HepG2 (cell line): ENCODE results near the gene TUFM. TPM values are rescaled to one million over a fixed set of nuclear protein-coding genes. Genes with fewer than 3 reads are reported as not detected.
A peak's percentile ranks its signal among the peaks of the same experiment; 100 is the strongest.

ENCODE experiments used
- GZF1 ChIP-seq: sonication (generic); formaldehyde crosslinking; IDR thresholded peaks from 2 replicates; pipeline ENCODE4 v1.5.1; 2020; ENCODE audit warnings: mild to moderate bottlenecking, missing genetic modification reagents
- HMG20B ChIP-seq: conservative IDR thresholded peaks from 2 replicates; pipeline ENCODE4 v1.6.1; 2016; ENCODE audit warnings: missing genetic modification reagents, missing compliant biosample characterization
- HNRNPK ChIP-seq: fragments of 200-400 bp; formaldehyde crosslinking; IDR thresholded peaks from 2 replicates; pipeline ENCODE4 v1.6.1; 2018; ENCODE audit warnings: low read length, low read depth, moderate library complexity, mild to moderate bottlenecking; ENCODE audit not compliant: poor library complexity, severe bottlenecking
- HNRNPL ChIP-seq: fragments of 200-400 bp; formaldehyde crosslinking; IDR thresholded peaks from 2 replicates; pipeline ENCODE4 v1.6.1; 2017; ENCODE audit warnings: mild to moderate bottlenecking, low read depth, low read length
- TAF1 ChIP-seq: sonication (generic); formaldehyde crosslinking; IDR thresholded peaks from 2 replicates; pipeline ENCODE4 v1.4.0; 2020; ENCODE audit warnings: missing genetic modification reagents
- YY1 ChIP-seq: IDR thresholded peaks from 2 replicates; pipeline ENCODE4 v1.6.1; 2011; ENCODE audit warnings: low read length, low read depth, moderate library complexity, mild to moderate bottlenecking; ENCODE audit not compliant: insufficient read depth, insufficient replicate concordance
- ZNF598 ChIP-seq: sonication (generic); formaldehyde crosslinking; IDR thresholded peaks from 2 replicates; pipeline ENCODE4 v1.5.1; 2020; ENCODE audit warnings: mild to moderate bottlenecking, missing genetic modification reagents, borderline replicate concordance
- ZNF788 ChIP-seq: sonication (generic); formaldehyde crosslinking; IDR thresholded peaks from 2 replicates; pipeline ENCODE4 v1.5.0; 2020; ENCODE audit warnings: mild to moderate bottlenecking, missing genetic modification reagents, borderline replicate concordance
- ZNF891 ChIP-seq: sonication (generic); formaldehyde crosslinking; IDR thresholded peaks from 2 replicates; pipeline ENCODE4 v1.5.0; 2020; ENCODE audit warnings: mild to moderate bottlenecking, missing genetic modification reagents
- ZSCAN31 ChIP-seq: sonication (generic); formaldehyde crosslinking; IDR thresholded peaks from 2 replicates; pipeline ENCODE4 v1.5.0; 2020; ENCODE audit warnings: low read depth, mild to moderate bottlenecking, missing genetic modification reagents
- polyA plus RNA-seq, 8 experiments: library from polyadenylated mRNA; depleted of rRNA in 3 of 8; stranded (reverse) in 7 of 8; unstranded in 1 of 8; fragments of >200 nt; fragmentation: Illumina TruSeq in 4 of 8; extraction: Trizol in 4 of 8; gene quantifications; 2 replicates each; pipeline versions ENCODE4 v1.2.1 to v1.2.3, GENCODE V29; 2011 to 2016; ENCODE audit warnings: low read depth in 4 of 8, missing spikeins in 1 of 8, mixed read lengths in 1 of 8; ENCODE audit not compliant: insufficient read depth in 1 of 8
- total RNA-seq, 5 experiments: library from RNA; depleted of rRNA; stranded (reverse); fragments of >200 nt; fragmentation: Illumina TruSeq; extraction: Trizol; gene quantifications; 2 replicates each; pipeline ENCODE4 v1.2.3, GENCODE V29; 2016; ENCODE audit warnings: low read depth in 1 of 5
- TF ChIP-seq, protein P1 (sequence below): sonication (generic); formaldehyde crosslinking; IDR thresholded peaks from 2 replicates; pipeline ENCODE4 v1.8.0; 2022; ENCODE audit warnings: missing genetic modification reagents, mild to moderate bottlenecking, borderline replicate concordance
- TF ChIP-seq, protein P2 (sequence below): sonication (generic); formaldehyde crosslinking; IDR thresholded peaks from 2 replicates; pipeline ENCODE4 v1.4.0; 2020; ENCODE audit warnings: missing genetic modification reagents
- TF ChIP-seq, protein P3 (sequence below): sonication (generic); formaldehyde crosslinking; IDR thresholded peaks from 2 replicates; pipeline ENCODE4 v1.8.1; 2023; ENCODE audit warnings: mild to moderate bottlenecking, moderate library complexity, missing genetic modification reagents
- TF ChIP-seq, protein P4 (sequence below): sonication (generic); formaldehyde crosslinking; IDR thresholded peaks from 2 replicates; pipeline ENCODE4 v1.5.0; 2020; ENCODE audit warnings: mild to moderate bottlenecking, missing genetic modification reagents
- TF ChIP-seq, protein P5 (sequence below): sonication (generic); formaldehyde crosslinking; IDR thresholded peaks from 2 replicates; pipeline ENCODE4 v1.4.0; 2020; ENCODE audit warnings: missing genetic modification reagents
- TF ChIP-seq, protein P6 (sequence below): sonication (generic); formaldehyde crosslinking; IDR thresholded peaks from 2 replicates; pipeline ENCODE4 v1.4.0; 2020; ENCODE audit warnings: missing genetic modification reagents, low read depth, mild to moderate bottlenecking, borderline replicate concordance

TUFM gene
- total and polyA plus RNA-seq, 2 of the 13 experiments (the other 11 are each of a cell fraction or from before 2014, with no cell fraction given): 206 to 298 TPM

DNA sequence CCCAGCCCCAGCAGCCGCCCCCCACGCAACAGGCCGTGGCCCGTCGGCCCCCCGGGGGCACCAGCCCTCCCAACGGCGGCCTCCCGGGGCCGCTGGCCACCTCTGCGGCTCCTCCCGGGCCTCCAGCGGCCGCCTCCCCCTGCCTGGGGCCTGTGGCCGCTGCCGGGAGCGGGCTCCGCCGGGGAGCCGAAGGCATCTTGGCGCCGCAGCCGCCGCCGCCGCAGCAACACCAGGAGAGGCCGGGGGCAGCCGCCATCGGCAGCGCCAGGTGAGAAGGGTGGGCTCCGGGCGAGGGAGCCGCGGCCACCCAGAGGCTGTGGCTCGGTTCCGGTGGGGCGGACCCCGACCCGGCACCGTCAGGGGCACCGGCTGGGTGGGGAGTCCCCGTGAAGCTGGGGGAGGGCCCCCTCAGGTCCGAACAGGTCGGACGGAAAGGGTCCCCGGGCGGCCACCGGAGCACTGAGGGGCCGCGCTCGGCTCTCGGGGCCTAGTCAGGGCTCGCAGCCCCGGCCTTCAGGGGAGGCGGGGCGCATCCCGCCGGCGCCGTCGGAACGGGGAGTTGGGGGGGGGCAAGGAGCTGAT lies 22.8 kb downstream of the TUFM start (continued):
- TF ChIP-seq, protein P1, sequence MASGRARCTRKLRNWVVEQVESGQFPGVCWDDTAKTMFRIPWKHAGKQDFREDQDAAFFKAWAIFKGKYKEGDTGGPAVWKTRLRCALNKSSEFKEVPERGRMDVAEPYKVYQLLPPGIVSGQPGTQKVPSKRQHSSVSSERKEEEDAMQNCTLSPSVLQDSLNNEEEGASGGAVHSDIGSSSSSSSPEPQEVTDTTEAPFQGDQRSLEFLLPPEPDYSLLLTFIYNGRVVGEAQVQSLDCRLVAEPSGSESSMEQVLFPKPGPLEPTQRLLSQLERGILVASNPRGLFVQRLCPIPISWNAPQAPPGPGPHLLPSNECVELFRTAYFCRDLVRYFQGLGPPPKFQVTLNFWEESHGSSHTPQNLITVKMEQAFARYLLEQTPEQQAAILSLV (CRISPR knock-in tag): 0 out of 2 replicates have a peak, but pooled peaks have one; percentile 7
- TF ChIP-seq YY1 (peak; percentile 3), ZNF788 (CRISPR knock-in tag) (0 out of 2 replicates have a peak, but pooled peaks have one; percentile 84), HNRNPK (peak; percentile 60), ZSCAN31 (CRISPR knock-in tag) (0 out of 2 replicates have a peak, but pooled peaks have one; percentile 87), HMG20B (CRISPR knock-in tag) (peak; percentile 5; the same call in 1 of the 2 replicates), ZNF598 (CRISPR knock-in tag) (peak; percentile 70; the same call in 1 of the 2 replicates), ZNF891 (CRISPR knock-in tag) (peak; percentile 4; the same call in 1 of the 2 replicates), TAF1 (peak; percentile 67; the same call in 1 of the 2 replicates), HNRNPL (0 out of 2 replicates have a peak, but pooled peaks have one; percentile 42), GZF1 (CRISPR knock-in tag) (peak; percentile 49; the same call in 1 of the 2 replicates)
- TF ChIP-seq, protein P2, sequence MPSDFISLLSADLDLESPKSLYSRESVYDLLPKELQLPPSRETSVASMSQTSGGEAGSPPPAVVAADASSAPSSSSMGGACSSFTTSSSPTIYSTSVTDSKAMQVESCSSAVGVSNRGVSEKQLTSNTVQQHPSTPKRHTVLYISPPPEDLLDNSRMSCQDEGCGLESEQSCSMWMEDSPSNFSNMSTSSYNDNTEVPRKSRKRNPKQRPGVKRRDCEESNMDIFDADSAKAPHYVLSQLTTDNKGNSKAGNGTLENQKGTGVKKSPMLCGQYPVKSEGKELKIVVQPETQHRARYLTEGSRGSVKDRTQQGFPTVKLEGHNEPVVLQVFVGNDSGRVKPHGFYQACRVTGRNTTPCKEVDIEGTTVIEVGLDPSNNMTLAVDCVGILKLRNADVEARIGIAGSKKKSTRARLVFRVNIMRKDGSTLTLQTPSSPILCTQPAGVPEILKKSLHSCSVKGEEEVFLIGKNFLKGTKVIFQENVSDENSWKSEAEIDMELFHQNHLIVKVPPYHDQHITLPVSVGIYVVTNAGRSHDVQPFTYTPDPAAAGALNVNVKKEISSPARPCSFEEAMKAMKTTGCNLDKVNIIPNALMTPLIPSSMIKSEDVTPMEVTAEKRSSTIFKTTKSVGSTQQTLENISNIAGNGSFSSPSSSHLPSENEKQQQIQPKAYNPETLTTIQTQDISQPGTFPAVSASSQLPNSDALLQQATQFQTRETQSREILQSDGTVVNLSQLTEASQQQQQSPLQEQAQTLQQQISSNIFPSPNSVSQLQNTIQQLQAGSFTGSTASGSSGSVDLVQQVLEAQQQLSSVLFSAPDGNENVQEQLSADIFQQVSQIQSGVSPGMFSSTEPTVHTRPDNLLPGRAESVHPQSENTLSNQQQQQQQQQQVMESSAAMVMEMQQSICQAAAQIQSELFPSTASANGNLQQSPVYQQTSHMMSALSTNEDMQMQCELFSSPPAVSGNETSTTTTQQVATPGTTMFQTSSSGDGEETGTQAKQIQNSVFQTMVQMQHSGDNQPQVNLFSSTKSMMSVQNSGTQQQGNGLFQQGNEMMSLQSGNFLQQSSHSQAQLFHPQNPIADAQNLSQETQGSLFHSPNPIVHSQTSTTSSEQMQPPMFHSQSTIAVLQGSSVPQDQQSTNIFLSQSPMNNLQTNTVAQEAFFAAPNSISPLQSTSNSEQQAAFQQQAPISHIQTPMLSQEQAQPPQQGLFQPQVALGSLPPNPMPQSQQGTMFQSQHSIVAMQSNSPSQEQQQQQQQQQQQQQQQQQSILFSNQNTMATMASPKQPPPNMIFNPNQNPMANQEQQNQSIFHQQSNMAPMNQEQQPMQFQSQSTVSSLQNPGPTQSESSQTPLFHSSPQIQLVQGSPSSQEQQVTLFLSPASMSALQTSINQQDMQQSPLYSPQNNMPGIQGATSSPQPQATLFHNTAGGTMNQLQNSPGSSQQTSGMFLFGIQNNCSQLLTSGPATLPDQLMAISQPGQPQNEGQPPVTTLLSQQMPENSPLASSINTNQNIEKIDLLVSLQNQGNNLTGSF (CRISPR knock-in tag): no peak
- TF ChIP-seq, protein P3, sequence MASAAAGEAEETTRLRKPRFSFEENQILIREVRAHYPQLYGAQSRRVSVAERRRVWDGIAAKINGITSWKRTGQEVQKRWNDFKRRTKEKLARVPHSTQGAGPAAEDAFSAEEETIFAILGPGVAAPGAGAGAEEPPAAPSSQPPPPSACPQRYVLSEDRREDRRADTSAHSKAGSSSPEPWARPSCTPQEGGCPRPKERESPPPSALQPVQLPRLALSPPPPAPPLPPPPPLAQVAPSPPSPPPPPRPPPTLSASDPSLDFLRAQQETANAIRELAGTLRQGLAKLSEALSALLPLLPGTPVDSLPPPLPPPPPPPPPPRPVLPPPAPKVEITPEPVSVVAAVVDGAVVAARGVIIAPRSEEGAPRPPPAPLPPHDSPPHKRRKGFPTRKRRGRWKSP: peak; percentile 48; the same call in 1 of the 2 replicates
- TF ChIP-seq, protein P4, sequence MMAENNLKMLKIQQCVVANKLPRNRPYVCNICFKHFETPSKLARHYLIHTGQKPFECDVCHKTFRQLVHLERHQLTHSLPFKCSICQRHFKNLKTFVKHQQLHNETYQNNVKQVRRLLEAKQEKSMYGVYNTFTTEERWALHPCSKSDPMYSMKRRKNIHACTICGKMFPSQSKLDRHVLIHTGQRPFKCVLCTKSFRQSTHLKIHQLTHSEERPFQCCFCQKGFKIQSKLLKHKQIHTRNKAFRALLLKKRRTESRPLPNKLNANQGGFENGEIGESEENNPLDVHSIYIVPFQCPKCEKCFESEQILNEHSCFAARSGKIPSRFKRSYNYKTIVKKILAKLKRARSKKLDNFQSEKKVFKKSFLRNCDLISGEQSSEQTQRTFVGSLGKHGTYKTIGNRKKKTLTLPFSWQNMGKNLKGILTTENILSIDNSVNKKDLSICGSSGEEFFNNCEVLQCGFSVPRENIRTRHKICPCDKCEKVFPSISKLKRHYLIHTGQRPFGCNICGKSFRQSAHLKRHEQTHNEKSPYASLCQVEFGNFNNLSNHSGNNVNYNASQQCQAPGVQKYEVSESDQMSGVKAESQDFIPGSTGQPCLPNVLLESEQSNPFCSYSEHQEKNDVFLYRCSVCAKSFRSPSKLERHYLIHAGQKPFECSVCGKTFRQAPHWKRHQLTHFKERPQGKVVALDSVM: peak; percentile 14; the same call in 1 of the 2 replicates
- TF ChIP-seq, protein P5, sequence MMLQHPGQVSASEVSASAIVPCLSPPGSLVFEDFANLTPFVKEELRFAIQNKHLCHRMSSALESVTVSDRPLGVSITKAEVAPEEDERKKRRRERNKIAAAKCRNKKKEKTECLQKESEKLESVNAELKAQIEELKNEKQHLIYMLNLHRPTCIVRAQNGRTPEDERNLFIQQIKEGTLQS (CRISPR knock-in tag): peak; percentile 26; the same call in 1 of the 2 replicates
- TF ChIP-seq, protein P6, sequence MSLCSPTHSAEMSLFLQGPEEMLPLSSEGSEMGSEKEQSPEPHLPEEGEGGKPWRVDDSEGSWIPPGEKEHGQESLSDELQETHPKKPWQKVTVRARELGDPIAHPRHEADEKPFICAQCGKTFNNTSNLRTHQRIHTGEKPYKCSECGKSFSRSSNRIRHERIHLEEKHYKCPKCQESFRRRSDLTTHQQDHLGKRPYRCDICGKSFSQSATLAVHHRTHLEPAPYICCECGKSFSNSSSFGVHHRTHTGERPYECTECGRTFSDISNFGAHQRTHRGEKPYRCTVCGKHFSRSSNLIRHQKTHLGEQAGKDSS (CRISPR knock-in tag): 0 out of 2 replicates have a peak, but pooled peaks have one; percentile 11
